ENCODE measurements around the gene FOS.

FOS gene

GRCh38 chr14:75311356-75311755 lies 32.7 kb downstream of the FOS start:
- DNase-seq (ENCODE audit: insufficient read length, low spot score) (no peak), FAIRE-seq (no peak)

GRCh38 chr14:75312341-75312740 lies 33.7 kb downstream of the FOS start:
- FAIRE-seq (no peak), DNase-seq (ENCODE audit: insufficient read length, low spot score) (no peak)

DNA sequence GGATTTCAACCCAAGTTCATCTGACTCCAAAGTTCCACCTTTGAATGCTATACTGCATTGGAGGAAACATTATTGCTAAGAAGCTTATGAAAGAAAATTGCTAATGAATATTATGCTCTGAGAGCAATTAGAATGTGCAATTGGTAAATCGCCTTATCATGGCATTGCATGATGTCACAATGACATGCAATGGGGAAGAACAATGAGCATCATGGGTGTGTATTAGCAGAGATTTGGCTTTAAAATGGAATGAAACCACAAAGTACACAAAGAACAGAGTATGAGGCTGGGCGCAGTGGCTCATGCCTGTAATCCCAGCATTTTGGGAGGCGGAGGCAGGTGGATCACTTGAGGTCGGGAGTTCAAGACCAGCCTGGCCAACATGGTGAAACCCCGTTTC lies 34.7 kb downstream of the FOS start:
- FAIRE-seq = no peak

DNA sequence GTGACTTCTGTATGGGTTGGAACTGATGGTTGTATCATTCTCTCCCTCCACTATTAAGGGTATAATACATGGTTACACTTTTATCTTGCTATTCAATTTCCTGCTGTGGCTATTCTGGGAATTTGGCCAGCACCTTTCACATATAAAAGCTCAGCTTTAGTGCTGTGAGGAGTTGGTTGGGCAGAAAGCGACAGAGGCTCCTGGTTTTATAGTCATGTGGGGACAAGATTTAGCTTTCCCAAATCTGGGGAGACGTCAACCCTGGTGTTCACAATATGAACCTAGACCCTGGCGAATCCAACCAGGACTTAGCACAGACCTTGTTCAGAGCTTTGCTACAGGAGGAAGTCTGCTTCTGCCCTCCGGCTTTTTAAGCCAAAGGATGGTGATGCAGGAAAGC lies 36.5 kb downstream of the FOS start:
- peak; percentile 83 for FAIRE-seq

More for the DNA sequence above, 34.7 kb downstream of the FOS start:
- DNase-seq (ENCODE audit: insufficient read length, low spot score) = no peak

GRCh38 chr14:75317148-75317547 lies 38.5 kb downstream of the FOS start:
- no peak for DNase-seq (ENCODE audit: insufficient read length, low spot score)
- FAIRE-seq = no peak

More for the DNA sequence above, 36.5 kb downstream of the FOS start:
- no peak for DNase-seq (ENCODE audit: insufficient read length, low spot score)

GRCh38 chr14:75318353-75318752 lies 39.7 kb downstream of the FOS start:
- DNase-seq (ENCODE audit: insufficient read length, low spot score) = no peak
- peak; percentile 67 for FAIRE-seq

- no peak for DNase-seq (ENCODE audit: insufficient read length, low spot score)
- FAIRE-seq = peak; percentile 72
These were observed 40.4 kb downstream of the FOS start for GRCh38 chr14:75319021-75319420.

GRCh38 chr14:75320196-75320595 lies 41.6 kb downstream of the FOS start:
- FAIRE-seq (no peak), DNase-seq (ENCODE audit: insufficient read length, low spot score) (no peak)

DNA sequence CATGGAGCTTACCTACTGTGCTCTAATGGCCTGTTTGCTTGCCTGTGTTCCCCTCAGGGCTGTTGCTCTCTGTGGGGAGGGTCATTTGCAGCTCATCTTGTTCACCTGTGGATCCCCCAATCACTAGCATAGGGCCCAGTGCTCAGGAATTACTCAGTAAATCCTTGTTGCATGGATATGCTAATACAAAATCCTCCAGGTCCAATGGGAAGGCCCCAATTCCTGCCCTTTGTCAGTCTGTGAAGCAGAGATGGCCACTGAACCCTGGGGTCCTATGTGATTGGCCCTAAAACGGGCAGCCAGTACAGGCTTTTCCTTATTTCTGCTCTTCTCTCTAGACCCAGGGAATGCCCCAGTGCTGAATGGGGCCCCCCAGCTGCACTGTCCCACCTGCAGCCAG lies 44.1 kb downstream of the FOS start:
- FAIRE-seq (no peak), DNase-seq (ENCODE audit: insufficient read length, low spot score) (no peak)

- DNase-seq (ENCODE audit: insufficient read length, low spot score) = no peak
- no peak for FAIRE-seq
These were observed 44.9 kb downstream of the FOS start for GRCh38 chr14:75323571-75323970.

- no peak for FAIRE-seq
- no peak for DNase-seq (ENCODE audit: insufficient read length, low spot score)
These were observed 50.0 kb downstream of the FOS start for GRCh38 chr14:75328558-75329155.

- no peak for DNase-seq (ENCODE audit: insufficient read length, low spot score)
- FAIRE-seq = peak; percentile 75
These were observed 50.7 kb downstream of the FOS start for GRCh38 chr14:75329369-75329768.

DNA sequence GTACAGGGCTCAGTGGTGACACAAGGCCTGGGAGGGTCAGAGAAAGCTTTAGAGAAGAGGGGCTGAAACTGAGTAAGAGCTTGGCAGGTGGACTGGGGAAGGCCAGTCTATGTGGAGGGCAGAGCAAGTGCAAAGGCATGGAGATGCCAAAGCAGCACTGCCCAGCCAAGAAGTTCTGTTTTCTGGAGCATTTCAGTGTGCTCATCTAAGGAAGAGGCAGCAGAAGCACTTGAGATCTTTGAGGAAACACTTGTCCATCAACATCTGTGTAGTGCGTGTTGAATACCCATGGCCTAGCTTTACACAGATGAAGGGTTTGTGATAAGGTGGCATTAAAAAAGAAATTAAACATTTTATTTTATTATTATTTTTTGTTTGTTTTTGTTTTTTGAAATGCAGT lies 52.8 kb downstream of the FOS start:
- DNase-seq (ENCODE audit: insufficient read length, low spot score) = no peak
- peak; percentile 79 for FAIRE-seq

Data from HTR-8/SVneo (cell line).